SHP77 treated with DMSO at 0.1 percent for 48 hours (cell line): ENCODE measurements around the gene OR2A2.

Experiments used
- DNase-seq: peaks from one replicate; lab custom pipeline; 2025; lab: John Stamatoyannopoulos, UW

The OR2A2 gene

DNA sequence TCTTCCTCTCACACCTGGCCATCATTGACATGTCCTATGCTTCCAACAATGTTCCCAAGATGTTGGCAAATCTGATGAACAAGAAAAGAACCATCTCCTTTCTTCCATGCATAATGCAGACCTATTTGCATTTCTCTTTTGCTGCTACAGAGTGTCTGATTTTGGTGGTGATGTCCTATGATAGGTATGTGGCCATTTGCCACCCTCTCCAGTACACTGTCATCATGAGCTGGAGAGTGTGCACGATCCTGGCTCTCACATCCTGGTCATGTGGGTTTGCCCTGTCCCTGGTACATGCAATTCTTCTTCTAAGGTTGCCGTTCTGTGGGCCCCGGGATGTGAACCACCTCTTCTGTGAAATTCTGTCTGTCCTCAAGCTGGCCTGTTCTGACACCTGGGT is 32.8 kb downstream of the OR2A2 start:
- DNase-seq: no peak

DNA sequence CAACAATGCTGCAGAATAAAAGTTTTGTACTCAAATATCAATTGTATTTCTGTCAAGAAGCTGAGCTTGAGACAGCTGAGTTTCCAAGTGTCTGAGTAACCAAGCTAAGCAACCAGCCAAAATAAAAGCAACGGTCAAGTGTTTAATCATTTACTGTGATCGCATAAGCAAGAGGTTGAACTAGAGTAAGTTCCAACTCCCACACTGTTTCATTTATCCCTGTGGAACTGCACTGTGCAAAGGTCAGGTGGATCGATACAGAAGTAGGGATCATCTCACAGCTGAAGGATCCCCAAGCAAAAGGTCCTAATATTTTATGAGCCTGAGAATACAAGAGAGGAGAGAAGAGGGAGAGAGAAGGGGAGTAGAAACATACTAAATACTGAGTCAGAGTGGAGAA is 35.0 kb downstream of the OR2A2 start:
- no peak for DNase-seq

GRCh38 chr7:144148224-144148827 is 38.9 kb downstream of the OR2A2 start:
- no peak for DNase-seq

DNA sequence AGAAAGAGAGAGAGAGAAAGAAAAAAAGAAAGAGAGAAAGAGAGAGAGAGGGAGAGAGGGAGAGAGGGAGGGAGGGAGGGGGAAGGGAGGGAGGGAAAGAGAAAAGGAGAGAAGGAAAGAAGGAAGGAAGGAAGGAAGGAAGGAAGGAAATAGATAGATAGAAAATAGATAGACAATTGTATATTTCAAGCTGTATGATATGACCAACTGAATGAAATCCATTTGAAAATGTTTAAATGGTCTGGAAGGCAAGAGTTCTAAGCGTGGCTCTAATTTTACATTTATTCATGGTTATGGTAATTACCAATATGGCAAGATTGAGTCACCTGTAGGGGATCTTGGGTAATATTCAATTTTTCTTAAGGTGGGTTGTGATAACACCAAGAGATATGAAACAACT is 49.5 kb downstream of the OR2A2 start:
- no peak for DNase-seq
